ENCODE data around the gene EXOC4.

Gene EXOC4

DNA sequence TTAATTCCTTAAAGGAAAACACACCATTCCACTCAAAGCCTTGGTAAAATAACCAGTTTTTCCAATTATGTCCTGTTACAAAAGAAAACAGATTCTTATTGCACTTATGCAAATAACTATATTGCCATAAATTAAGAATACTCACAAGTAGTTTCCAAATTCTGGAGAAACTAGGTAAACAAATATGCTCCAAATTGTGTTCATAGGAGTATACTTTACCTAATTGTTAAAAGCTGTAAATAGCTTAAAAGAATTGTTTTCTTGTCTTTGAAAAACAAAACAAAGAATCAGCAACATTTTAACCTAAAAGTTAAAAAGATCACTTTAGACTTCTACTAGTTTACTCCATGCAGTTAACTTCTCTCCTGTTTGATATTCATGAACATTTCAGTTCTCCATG is 835.3 kb downstream of the EXOC4 start:
- Mint-ChIP-seq H3K36me3 (ENCODE audit: low read depth) (peaks cover 37% of the 10 kb centered on the region), H3K27me3 (ENCODE audit: low read depth) (no peaks in the 10 kb centered on the region), H3K4me1 (no peaks in the 10 kb centered on the region), H3K27ac (no peak overlapping the region), H3K9me3 (peaks cover 58% of the 10 kb centered on the region), H3K4me3 (no peak overlapping the region)
- TF ChIP-seq, protein P1, sequence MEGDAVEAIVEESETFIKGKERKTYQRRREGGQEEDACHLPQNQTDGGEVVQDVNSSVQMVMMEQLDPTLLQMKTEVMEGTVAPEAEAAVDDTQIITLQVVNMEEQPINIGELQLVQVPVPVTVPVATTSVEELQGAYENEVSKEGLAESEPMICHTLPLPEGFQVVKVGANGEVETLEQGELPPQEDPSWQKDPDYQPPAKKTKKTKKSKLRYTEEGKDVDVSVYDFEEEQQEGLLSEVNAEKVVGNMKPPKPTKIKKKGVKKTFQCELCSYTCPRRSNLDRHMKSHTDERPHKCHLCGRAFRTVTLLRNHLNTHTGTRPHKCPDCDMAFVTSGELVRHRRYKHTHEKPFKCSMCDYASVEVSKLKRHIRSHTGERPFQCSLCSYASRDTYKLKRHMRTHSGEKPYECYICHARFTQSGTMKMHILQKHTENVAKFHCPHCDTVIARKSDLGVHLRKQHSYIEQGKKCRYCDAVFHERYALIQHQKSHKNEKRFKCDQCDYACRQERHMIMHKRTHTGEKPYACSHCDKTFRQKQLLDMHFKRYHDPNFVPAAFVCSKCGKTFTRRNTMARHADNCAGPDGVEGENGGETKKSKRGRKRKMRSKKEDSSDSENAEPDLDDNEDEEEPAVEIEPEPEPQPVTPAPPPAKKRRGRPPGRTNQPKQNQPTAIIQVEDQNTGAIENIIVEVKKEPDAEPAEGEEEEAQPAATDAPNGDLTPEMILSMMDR (IDR thresholded peaks at IDR 0.05; ENCODE audit: unreplicated experiment in 3 of 3) = no peak

- Mint-ChIP-seq H3K27ac (no peak overlapping the region), H3K36me3 (ENCODE audit: low read depth) (peaks cover 41% of the 10 kb centered on the region), H3K4me1 (no peaks in the 10 kb centered on the region), H3K4me3 (no peak overlapping the region), H3K9me3 (peaks cover 67% of the 10 kb centered on the region), H3K27me3 (ENCODE audit: low read depth) (no peaks in the 10 kb centered on the region)
- TF ChIP-seq, protein P1 (IDR thresholded peaks at IDR 0.05; ENCODE audit: unreplicated experiment in 3 of 3) = no peak
Observed at GRCh38 chr7:134089446-134089845, 836.6 kb downstream of the EXOC4 start.

DNA sequence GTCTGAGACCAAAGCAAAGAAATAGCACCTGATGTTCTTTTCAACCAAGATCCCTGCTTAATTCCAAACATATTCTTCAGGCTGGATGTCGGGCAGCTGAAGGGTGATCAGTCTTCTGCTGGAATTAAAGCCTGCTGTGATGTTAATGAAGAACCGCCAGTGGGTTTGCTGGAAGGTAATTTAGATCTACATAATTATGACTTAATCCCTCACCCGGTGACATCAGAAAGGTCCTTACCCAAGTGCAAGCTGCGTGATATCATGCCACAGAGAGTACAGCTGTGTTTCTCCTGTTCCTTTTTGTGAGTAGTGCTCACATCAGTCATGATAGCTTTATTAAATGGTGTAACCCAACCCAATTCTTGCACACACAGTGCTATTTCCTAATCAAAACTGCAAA is 845.2 kb downstream of the EXOC4 start:
- H3K4me1 Mint-ChIP-seq = no peaks in the 10 kb centered on the region
- H3K27ac Mint-ChIP-seq = no peak overlapping the region
- H3K4me3 Mint-ChIP-seq = no peak overlapping the region
- H3K9me3 Mint-ChIP-seq = peaks cover 37% of the 10 kb centered on the region
- no peaks in the 10 kb centered on the region for H3K27me3 Mint-ChIP-seq (ENCODE audit: low read depth)
- TF ChIP-seq, protein P1 (IDR thresholded peaks at IDR 0.05; ENCODE audit: unreplicated experiment in 3 of 3) = no peak
- peaks cover 5% of the 10 kb centered on the region for H3K36me3 Mint-ChIP-seq (ENCODE audit: low read depth)

DNA sequence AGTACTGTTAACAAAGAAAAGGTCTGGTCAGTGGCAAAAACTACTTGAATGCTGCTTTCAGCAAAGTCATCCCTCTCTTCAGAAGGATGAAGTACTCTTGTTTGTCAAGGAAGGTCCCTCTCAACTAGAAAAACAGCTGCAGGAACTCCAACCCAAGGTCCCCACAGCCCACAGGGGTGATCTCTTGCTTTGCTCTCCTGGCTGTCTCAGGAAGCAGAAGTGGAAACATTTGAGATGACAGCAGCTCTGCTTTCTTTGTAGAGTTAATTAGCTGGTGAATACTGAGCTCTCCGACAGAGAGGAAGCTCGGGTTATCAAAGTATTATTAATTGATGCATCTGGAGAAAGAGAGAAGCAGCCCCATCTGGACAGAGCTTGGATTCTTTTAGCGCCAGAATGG is 848.8 kb downstream of the EXOC4 start:
- Mint-ChIP-seq H3K9me3 (peaks cover 8% of the 10 kb centered on the region), H3K27me3 (ENCODE audit: low read depth) (no peaks in the 10 kb centered on the region), H3K4me3 (no peak overlapping the region), H3K27ac (no peak overlapping the region), H3K4me1 (no peaks in the 10 kb centered on the region), H3K36me3 (ENCODE audit: low read depth) (no peaks in the 10 kb centered on the region)
- TF ChIP-seq, protein P1 (IDR thresholded peaks at IDR 0.05; ENCODE audit: unreplicated experiment in 3 of 3) = no peak

GRCh38 chr7:134104166-134104565 is 851.3 kb downstream of the EXOC4 start:
- Mint-ChIP-seq H3K27me3 (ENCODE audit: low read depth) (no peaks in the 10 kb centered on the region), H3K27ac (no peak overlapping the region), H3K4me3 (no peak overlapping the region), H3K4me1 (no peaks in the 10 kb centered on the region), H3K9me3 (no peaks in the 10 kb centered on the region), H3K36me3 (ENCODE audit: low read depth) (no peaks in the 10 kb centered on the region)
- TF ChIP-seq, protein P1 (IDR thresholded peaks at IDR 0.05; ENCODE audit: unreplicated experiment in 3 of 3) = no peak

DNA sequence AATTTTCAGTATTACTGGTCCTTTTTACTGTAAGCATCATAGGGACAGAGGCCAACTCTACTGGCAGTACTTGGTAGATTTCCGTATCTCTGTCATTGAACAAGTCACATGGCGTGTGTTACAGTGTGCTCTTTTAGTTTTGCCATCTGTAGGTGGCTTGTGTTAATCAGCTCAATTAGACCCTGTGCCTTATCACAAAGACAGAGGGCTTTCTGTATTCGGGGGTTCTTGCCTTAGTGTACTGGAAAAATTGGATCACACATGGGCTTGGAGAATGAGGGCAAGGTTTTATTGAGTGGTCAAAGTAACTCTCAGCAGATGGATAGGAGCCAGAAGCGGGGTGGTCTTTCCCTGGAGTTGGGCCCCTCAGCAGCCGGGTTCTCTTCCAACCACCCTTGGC is 853.0 kb downstream of the EXOC4 start:
- Mint-ChIP-seq H3K4me3 (no peak overlapping the region), H3K36me3 (ENCODE audit: low read depth) (no peaks in the 10 kb centered on the region), H3K9me3 (no peaks in the 10 kb centered on the region), H3K27ac (no peak overlapping the region), H3K27me3 (ENCODE audit: low read depth) (no peaks in the 10 kb centered on the region), H3K4me1 (no peaks in the 10 kb centered on the region)
- TF ChIP-seq, protein P1 (IDR thresholded peaks at IDR 0.05; ENCODE audit: unreplicated experiment in 3 of 3) = no peak

All from nephron (organoid).